HG03159 (cell line): ENCODE results near the gene DAPK2.
A peak's percentile ranks its signal among the peaks of the same experiment; 100 is the strongest.
"Not testable (repeated sequence)": the region's sequence is repeated elsewhere in the genome, so short reads cannot be mapped to it uniquely, and the experiment has no call there.

Experiments
- ATAC-seq: cut with Tn5 transposase; IDR thresholded peaks from one replicate; pipeline ENCODE4 v1.9.1; 2021; ENCODE audit warnings: mild to moderate bottlenecking, moderate library complexity; ENCODE audit not compliant: unreplicated experiment

Gene DAPK2

GRCh38 chr15:64046421-64047153 is at the start of gene DAPK2:
TSS of gene DAPK2 (minus strand) at chr15:64046485. CDS start at chr15:64040261, 6,224 bp downstream.
- ATAC-seq = no peak

GRCh38 chr15:64095431-64095794 is 49.1 kb upstream of the DAPK2 start:
- ATAC-seq = no peak

GRCh38 chr15:64093627-64094417 is 47.5 kb upstream of the DAPK2 start, which contains the start of gene CIAO2A:
TSS of gene CIAO2A (minus strand) at chr15:64093838. CDS start at chr15:64093768, 70 bp downstream.
- ATAC-seq = peak; percentile 61

- ATAC-seq = peak; percentile 17
Measured at GRCh38 chr15:64092864-64093626, 46.8 kb upstream of the DAPK2 start.

DNA sequence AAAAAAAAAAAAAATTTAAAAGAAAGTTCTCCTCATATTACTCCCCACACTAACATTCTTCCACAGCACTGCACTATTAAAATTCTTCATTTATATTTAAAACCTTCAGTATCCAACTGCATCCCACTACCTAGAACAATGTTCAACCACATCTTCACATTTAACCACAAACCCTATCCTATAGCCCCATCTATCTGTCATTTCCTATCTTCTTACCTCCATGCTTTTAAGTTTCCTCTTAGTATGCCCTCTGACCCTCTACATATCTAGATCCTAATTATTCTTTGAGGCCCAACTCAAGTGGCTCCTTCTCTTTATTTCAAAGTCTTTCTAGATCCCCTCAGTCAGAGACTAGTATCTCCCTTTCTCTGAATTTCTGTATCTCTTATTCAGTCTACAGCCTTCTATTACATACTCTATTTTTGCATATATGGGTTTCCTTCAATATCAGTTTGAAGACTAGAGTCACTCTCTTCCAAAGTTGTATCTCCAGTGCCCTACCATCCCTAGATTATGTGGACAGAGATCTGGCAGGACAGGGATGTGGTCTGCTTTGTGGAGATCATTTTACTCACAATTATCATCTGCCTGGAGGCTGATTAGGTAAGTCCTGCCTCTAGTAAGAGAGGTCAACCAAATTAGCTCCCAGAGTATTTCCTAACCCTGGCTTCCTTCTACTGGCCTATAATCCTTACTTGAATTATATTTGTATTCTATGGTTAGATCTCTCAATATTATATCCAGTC is 46.0 kb upstream of the DAPK2 start:
- ATAC-seq = no peak

DNA sequence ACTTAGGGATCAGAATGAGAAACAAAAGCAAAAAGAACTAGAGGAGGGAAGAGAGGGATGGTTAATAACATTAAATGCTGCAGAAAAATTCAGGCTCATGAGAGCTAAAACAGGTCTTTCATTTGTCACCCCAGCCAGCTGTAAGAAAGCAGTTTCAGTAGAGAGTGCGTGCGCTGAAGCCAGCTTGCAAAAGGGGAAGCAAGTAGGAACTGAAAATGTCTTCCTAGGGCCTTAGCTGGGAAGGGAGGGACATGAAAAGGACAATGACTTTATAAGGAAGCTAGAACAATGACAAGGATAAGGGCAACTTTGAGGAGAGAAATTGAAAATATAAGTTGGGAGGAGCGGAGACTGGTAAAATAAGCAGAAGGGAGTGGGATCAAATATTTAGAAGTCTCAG is 44.2 kb upstream of the DAPK2 start:
- ATAC-seq = no peak

DNA sequence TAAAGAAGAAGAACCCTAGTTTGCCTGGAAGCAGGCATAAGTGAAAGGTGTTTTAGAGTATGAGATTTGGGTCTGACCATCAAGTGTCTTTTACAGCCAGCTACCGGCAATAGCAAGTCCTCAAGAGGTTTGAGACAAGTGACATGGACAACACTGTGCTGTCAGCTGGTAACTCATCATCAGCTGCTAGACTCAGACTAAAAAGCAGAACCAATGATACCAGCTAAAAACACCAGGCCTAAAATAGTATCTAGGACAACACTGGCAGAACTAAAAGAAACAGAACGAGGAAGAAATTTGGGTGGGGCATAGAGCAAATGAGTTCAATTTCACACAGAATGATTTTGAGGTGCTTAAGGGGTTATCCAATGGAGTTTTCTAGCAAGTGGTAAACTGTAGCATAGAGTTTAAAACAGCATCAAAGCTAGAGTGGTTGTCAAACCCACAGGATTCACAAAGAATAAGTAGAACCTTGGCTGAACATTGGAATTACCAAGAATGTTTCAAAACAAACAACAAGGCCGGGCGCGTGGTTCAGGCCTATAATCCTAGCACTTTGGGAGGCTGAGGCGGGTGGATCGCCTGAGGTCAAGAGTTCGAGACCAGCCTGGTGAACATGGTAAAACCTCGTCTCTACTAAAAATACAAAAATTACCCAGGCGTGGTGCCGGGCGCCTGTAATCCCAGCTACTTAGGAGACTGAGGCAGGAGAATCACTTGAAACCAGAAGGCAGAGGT is 43.4 kb upstream of the DAPK2 start:
- ATAC-seq = no peak

DNA sequence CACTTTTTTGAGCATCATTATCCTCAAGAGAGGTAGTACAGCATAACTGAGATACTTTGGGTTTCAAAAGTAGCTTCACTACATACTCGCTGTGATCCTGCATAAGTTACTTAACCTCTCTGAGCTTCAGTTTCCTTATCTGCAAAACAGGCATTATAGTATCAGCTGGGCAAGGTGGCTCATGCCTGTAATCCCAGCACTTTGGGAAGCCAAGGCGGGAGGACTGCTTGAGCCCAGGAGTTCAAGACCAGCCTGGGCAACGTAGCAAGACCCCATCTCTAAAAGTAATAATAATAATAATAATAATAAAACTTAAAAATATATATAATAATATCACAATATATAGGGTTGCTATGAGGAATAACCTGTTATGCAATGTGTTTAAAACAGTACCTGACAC is 36.5 kb upstream of the DAPK2 start:
- no peak for ATAC-seq

DNA sequence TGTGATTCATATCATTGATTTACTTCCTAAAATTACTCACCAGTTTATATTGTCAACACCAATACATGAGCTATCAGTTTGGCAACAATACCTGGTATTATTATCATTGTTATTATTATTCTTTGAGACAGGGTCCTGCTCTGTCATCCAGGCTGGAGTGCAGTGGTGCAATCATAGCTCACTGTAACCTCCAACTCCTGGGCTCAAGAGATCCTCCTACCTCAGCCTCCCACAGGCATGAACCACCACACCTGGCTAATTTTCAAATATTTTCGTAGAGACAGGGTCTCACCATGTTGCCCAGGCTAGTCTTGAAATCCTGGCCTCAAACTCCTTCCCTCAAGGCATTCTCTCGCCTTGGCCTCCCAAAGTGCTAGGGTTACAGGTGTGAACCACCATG is 27.2 kb upstream of the DAPK2 start:
- ATAC-seq = not testable (repeated sequence)

DNA sequence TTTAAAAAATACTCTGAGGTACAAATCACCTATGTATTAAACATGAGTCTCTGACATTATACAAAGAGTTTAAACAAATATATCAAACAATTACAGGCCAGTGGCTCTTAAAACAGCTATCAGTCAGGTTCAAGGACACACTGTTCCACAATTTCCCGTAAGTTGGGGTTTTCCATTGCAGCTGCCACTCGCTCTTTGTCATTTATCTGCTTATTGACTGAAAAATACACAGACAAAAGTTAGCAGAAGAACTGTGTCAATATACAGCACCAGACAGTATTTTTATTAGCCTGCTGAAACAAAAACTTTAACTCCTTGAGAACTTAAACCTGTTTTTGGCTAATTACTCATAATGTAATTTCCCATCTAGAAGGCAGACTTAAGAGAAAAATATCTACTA is 26.5 kb upstream of the DAPK2 start:
- no peak for ATAC-seq

- ATAC-seq = no peak
Measured at GRCh38 chr15:64071931-64072765, 25.9 kb upstream of the DAPK2 start.

- ATAC-seq = no peak
Measured at GRCh38 chr15:64070965-64071851, 24.9 kb upstream of the DAPK2 start.

- ATAC-seq = no peak
Measured at GRCh38 chr15:64070106-64070505, 23.8 kb upstream of the DAPK2 start.

DNA sequence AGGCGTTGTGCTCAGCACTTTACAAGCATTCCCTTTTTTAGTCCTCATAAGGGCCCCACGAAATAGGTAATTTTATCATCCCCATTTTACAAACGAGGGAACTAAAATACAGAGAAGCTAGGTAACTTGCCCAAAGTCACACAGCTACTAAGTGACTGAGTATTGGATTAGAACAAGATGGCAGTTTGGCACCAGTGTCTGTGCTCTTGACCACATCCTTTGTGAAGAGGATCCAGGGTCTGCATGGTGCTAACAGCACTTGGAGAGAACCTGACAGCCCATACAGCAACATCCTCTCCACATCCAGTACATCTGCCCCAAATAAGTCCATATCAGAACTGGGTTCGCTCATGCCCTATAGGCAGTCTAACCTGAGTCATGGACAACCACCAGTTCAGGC is 21.8 kb upstream of the DAPK2 start:
- ATAC-seq = no peak

DNA sequence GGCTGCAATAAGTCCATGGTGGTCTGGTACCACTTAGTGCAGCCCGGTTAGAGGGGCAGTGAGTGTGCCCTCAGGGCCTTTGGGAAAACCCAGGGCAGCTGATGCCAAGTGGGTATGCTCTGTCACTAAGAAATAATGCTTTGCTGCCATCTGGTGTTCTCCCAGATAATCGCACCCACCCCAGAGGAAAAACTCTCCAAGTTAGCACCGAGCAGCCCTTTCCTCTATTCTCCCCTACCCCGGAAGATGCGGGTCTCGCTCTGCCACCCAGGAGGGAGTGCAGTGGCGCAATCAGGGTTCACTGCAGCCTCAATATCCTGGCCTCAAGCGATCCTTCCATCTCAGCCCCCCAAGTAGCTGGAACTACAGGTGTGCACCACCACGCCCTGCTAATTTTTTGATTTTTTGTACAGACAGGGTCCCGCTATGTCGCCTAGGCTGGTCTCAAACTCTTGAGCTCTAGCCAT is 21.3 kb upstream of the DAPK2 start:
- no peak for ATAC-seq

- no peak for ATAC-seq
Measured at GRCh38 chr15:64066451-64066850, 20.2 kb upstream of the DAPK2 start.

- ATAC-seq = no peak
Measured at GRCh38 chr15:64060716-64061115, 14.4 kb upstream of the DAPK2 start.

DNA sequence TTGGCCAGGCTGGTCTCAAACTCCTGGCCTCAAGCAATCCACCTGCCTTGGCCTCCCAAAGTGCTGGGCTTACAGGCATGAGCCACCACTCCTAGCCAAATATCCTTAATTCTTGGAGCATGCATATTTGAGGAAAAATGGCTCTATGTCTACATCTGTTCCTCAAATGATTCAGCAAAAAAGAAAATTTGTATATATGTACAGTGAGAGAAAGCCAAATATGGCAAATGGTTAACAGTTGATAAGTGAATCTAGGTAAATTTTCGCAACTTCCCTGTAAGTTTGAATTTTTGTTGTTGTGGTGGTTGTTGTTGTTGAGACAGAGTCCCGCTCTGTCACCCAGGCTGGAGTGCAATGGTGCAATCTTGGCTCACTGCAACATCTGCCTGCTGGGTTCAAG is 12.8 kb upstream of the DAPK2 start:
- not testable (repeated sequence) for ATAC-seq
